Stimulated activated CD4-positive, alpha-beta T cell treated with anti-CD3 and anti-CD28 coated beads, TNF-alpha, amount 100 ng/mL, for 1 hour (primary cell): ENCODE results near the gene OR8J3.
"Not testable (repeated sequence)": the region's sequence is repeated elsewhere in the genome, so short reads cannot be mapped to it uniquely, and the experiment has no call there.

Source experiments
- DNase-seq, 3 donors: peaks; one replicate each; pipeline ENCODE4 v3.0.0-alpha.2; 2020; ENCODE audit warnings: low read depth in 3 of 3, low spot score in 1 of 3

OR8J3 gene

GRCh38 chr11:56140151-56140661, at the start of gene OR8J3:
OR8J3 (minus strand) TSS chr11:56140201; CDS start chr11:56137718, 2,483 bp downstream.
- DNase-seq = no peak

- DNase-seq = no peak
Observed at GRCh38 chr11:56188602-56189001, 48.6 kb upstream of the OR8J3 start.

- DNase-seq = no peak
Observed at GRCh38 chr11:56183459-56183858, 43.5 kb upstream of the OR8J3 start.

- DNase-seq = no peak
Observed at GRCh38 chr11:56176318-56176717, 36.3 kb upstream of the OR8J3 start, which contains the start of gene OR5J2. OR5J2 (plus strand) TSS chr11:56176618; CDS start chr11:56176618, 0 bp downstream.

DNA sequence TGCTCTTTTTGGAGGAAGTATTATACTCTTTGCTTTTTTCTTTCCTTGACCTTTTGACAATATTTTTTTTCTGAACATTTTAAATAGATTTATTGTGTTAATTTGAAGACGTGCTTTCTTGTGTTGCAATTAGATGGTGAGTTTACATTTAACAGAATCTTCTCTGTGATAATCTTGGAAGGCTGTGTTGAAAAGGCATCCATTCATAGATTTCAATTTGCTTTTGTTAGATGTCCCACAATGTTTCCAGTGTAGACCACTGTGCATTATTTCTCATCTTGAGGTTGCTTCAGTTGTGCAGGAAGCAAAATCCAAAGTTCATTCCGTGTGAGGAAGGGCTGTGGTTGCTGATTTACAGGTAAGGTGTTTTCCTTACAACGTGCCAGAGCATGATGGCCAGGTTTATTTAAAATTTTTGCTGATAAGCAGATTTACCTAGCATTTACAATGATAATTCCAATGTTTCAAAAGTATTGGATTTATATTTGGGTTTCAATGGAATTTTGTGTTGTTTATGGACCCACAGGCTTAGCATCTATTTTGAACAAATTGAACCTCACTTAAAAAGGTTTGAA, 32.3 kb upstream of the OR8J3 start:
- DNase-seq = no peak

GRCh38 chr11:56163804-56164203, 23.8 kb upstream of the OR8J3 start:
- no peak for DNase-seq

GRCh38 chr11:56160217-56160616, 20.2 kb upstream of the OR8J3 start, which contains the start of gene OR8K5:
OR8K5 (minus strand) TSS chr11:56160317; CDS start chr11:56160317, 0 bp downstream.
- DNase-seq = no peak

GRCh38 chr11:56152333-56152732, 12.3 kb upstream of the OR8J3 start:
- no peak for DNase-seq

DNA sequence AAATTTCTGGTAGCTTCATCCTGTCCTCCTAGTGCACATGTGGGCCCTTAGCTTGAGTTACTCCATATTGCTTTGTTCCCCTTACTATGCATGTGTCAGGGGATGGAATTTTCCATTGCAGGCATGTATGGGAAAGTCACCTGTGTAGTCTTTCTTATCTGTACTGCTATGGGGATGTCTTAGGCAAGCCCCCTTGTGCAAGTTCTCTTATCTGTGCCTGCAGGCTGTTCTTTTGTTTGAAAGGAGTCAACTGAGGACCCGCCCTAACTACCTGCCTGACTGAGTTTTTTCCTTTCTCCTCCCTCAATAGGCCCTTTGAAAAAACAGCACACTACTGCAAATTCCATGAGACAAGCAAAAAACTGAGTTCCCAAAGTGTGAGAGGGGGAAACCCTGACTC, 11.4 kb upstream of the OR8J3 start:
- no peak for DNase-seq

- DNase-seq = not testable (repeated sequence)
Observed at GRCh38 chr11:56143681-56144080, 3.7 kb upstream of the OR8J3 start.

- no peak for DNase-seq
Observed at GRCh38 chr11:56122073-56122472, 17.9 kb downstream of the OR8J3 start, which contains the start of gene OR8H3. OR8H3 (plus strand) TSS chr11:56122373; CDS start chr11:56122373, 0 bp downstream.

GRCh38 chr11:56103210-56103737, 36.7 kb downstream of the OR8J3 start, which contains the start of gene OR8H2:
OR8H2 (plus strand) TSS chr11:56103687; CDS start chr11:56105043, 1,356 bp downstream.
- no peak for DNase-seq

DNA sequence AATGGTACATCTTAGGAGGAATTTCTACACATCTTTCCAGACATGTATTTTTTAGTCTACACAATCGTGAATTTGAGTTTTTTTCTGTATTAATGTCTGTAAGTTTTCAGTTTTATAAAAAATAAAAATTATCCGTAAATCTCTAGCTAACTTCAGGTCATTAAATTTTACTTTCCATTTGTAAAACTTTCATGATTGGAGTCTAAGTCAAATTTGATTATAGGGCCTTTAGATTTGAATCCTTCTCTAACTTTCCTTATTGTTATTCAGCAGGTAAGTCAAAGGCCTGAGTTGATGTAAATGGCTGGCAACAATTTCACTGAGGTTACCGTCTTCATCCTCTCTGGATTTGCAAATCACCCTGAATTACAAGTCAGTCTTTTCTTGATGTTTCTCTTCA, 47.0 kb downstream of the OR8J3 start, which contains the start of gene OR8I2:
Gene OR8I2 (plus strand): TSS at position 301 of the 400 bp plus-strand sequence. CDS start 0 bp downstream, at position 301.
- DNase-seq = no peak

DNA sequence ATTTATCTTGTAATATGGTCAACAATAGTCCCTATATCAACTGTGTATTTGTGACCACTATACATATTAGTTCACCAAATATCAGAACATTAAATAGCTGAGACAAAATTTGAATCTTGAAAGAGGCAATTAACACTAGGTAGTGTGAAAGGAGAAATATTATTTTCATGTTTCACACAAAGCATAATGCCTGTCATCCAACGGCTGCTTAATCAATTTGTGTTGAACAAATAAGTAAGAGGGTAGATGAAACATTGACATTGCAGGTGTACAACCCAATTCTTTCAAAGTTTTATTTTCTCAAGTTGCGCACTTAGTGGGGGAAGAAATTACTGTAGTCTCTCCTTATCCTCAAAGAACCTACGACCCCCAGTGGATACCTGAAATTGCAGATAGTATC, 50.3 kb downstream of the OR8J3 start:
- no peak for DNase-seq
